Uterus (tissue), 4 donors: ENCODE measurements around the gene ST8SIA5. TPM values are rescaled to one million over a fixed set of nuclear protein-coding genes. Genes with fewer than 3 reads are reported as not detected.

Source experiments
- DNase-seq, 2 donors: peaks; one replicate each; pipeline ENCODE4 v3.0.0-alpha.2; 2019 to 2020
- H3K27ac ChIP-seq, 2 donors: fragments of 200-600 bp; sonication (generic); 1 replicate in 1 of 2; 2 replicates in 1 of 2; pipeline ENCODE4 v1.5.1; 2016 to 2018
- H3K27me3 ChIP-seq, 2 donors: fragments of 200-600 bp; sonication (generic); one replicate each; pipeline ENCODE4 v1.5.1; 2018 to 2019; ENCODE audit warnings: control low read depth in 1 of 2
- H3K36me3 ChIP-seq, 2 donors: fragments of 200-600 bp; sonication (generic); one replicate each; pipeline ENCODE4 v1.5.1; 2019; ENCODE audit warnings: control low read depth in 1 of 2
- H3K4me1 ChIP-seq, 2 donors: fragments of 200-600 bp; sonication (generic); one replicate each; pipeline ENCODE4 v1.5.1; 2018 to 2019; ENCODE audit warnings: control low read depth in 1 of 2
- H3K4me3 ChIP-seq, 2 donors: fragments of 200-600 bp; sonication (generic); 1 replicate in 1 of 2; 2 replicates in 1 of 2; pipeline ENCODE4 v1.5.1; 2018 to 2019; ENCODE audit warnings: mild to moderate bottlenecking in 1 of 2
- H3K9me3 ChIP-seq, 2 donors: fragments of 200-600 bp; sonication (generic); one replicate each; pipeline ENCODE4 v1.5.1; 2019; ENCODE audit warnings: control low read depth in 1 of 2
- POLR2A ChIP-seq, 2 donors: fragments of 450-650 bp; IDR thresholded peaks; one replicate each; pipeline ENCODE4 v1.6.1; 2016; ENCODE audit warnings: antibody characterized with exemption in 2 of 2, mild to moderate bottlenecking in 1 of 2, moderate library complexity in 1 of 2
- intact Hi-C: fragments of 100-400 bp; cut with DNase I; formaldehyde crosslinking; loops from one replicate; pipeline ENCODE4 v1.15.1; 2023; ENCODE audit warnings: low total_unique reads
- total RNA-seq, 4 donors: library from RNA; depleted of rRNA in 3 of 4; stranded (reverse); fragments of >200 nt in 3 of 4; gene quantifications; one replicate each; pipeline versions ENCODE4 v1.1.0 to v1.2.4, GENCODE V29; 2014 to 2023
- TF ChIP-seq, protein P1 (sequence below), 4 experiments: fragments of 200-600 bp in 2 of 4; fragments of 450-650 bp in 2 of 4; sonication (generic) in 2 of 4; IDR thresholded peaks; one replicate each; pipeline ENCODE4 v1.5.1; 2016 to 2019; ENCODE audit warnings: antibody characterized with exemption in 4 of 4, mild to moderate bottlenecking in 2 of 4, moderate library complexity in 1 of 4
- donor health status: DM: yes; HTN: yes; CAD: no.

ST8SIA5 gene
- total RNA-seq, 4 donors from 2014 or later, result 0.76 TPM; not detected in 3

DNA sequence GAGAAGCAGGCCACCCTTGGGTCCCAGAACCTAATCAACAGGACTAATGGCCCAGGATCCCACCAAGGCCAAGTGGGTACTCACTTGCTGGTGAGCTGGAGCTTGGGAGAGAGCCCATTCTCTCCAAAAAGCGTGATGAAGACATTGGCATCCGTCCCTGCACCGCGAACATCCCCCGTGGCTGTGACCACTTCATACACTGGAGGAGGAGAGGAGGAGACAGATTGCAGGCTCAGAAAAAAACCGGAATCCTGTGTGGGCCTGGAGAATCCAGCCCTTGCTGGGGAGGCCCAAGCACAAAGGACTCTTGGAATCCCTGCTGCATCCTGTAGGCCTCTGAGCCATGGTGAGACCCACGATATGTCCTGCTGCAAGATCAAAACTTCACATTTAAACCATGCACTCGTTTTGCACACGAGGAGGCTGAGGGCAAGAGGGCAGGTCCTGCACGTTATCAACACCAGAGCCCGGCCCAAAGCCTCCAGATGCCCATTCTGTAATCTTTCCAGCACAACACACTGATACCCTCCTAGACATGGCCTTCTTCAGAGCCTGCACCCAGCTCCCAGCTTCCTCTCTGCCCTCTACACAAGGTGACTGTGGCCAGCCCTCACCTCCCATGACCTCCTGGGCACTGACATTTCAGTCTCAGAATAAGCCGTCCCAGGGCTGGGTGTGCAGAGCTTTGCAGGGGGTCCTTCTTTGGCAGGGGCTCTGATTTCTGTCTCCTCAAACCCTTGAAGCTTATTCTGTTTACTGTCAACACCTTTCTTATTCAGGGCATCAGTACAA lies 107.6 kb downstream of the ST8SIA5 start:
- intact Hi-C loops, result no loop called here
- Histone ChIP-seq H3K4me1 (no peaks in the 10 kb centered on the region), H3K4me3 (no peak overlapping the region), H3K27ac (no peak overlapping the region), H3K27me3 (no peaks in the 10 kb centered on the region), H3K9me3 (no peaks in the 10 kb centered on the region), H3K36me3 (no peaks in the 10 kb centered on the region)
- DNase-seq, result no peak
- TF ChIP-seq, protein P1, sequence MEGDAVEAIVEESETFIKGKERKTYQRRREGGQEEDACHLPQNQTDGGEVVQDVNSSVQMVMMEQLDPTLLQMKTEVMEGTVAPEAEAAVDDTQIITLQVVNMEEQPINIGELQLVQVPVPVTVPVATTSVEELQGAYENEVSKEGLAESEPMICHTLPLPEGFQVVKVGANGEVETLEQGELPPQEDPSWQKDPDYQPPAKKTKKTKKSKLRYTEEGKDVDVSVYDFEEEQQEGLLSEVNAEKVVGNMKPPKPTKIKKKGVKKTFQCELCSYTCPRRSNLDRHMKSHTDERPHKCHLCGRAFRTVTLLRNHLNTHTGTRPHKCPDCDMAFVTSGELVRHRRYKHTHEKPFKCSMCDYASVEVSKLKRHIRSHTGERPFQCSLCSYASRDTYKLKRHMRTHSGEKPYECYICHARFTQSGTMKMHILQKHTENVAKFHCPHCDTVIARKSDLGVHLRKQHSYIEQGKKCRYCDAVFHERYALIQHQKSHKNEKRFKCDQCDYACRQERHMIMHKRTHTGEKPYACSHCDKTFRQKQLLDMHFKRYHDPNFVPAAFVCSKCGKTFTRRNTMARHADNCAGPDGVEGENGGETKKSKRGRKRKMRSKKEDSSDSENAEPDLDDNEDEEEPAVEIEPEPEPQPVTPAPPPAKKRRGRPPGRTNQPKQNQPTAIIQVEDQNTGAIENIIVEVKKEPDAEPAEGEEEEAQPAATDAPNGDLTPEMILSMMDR (IDR thresholded peaks at IDR 0.05), result no peak
- no peak for TF ChIP-seq POLR2A (IDR thresholded peaks at IDR 0.05)

DNA sequence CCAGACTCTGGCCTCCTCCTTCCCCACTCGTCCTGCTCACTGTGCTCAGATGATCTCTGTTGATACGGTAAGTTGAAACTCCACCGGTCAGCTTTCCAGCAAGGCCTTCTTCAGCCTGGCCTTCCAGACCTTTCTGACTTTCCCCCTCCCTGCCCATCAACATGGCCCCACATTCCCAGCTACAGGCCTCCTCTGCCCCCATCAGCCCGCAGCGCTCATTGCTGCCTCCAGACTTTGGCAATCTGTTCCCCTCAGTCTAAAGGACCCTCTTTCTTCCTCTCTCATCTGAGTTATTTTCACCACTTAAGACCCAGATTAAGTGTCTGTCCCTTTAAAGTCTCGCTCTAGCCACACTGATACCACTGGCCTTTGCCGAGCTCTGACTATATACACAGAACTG lies 110.4 kb downstream of the ST8SIA5 start:
- Histone ChIP-seq H3K27ac (no peak overlapping the region), H3K4me3 (no peak overlapping the region), H3K4me1 (no peaks in the 10 kb centered on the region), H3K36me3 (no peaks in the 10 kb centered on the region), H3K9me3 (no peaks in the 10 kb centered on the region), H3K27me3 (no peaks in the 10 kb centered on the region)
- TF ChIP-seq, protein P1 (IDR thresholded peaks at IDR 0.05), result no peak
- TF ChIP-seq POLR2A (IDR thresholded peaks at IDR 0.05), result no peak
- DNase-seq, result no peak
- intact Hi-C loops, result no loop called here

DNA sequence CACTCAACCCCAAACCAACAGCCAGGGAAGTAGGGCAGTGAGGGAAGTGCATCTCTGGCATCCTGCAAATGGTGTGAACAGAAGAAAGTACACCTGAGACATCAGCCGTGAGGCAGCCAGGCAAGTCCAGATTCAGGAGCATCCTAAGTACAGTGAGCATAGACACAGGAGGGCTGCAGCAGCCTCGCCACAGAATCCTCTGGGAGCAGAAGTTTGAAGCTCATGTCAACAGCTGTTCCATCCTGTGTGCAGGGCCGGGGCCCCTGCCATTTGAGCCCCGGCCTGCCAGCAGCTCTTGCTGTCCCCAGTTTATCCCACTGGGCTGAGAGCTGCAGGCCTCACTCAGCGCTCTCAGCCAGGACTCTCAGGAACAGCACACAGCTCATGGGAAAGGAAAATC lies 114.3 kb downstream of the ST8SIA5 start:
- no peak overlapping the region for H3K4me3 ChIP-seq
- H3K9me3 ChIP-seq, result no peaks in the 10 kb centered on the region
- H3K4me1 ChIP-seq, result no peaks in the 10 kb centered on the region
- DNase-seq, result no peak
- H3K27ac ChIP-seq, result no peak overlapping the region
- intact Hi-C loops, result no loop called here
- TF ChIP-seq POLR2A (IDR thresholded peaks at IDR 0.05), result no peak
- H3K27me3 ChIP-seq, result no peaks in the 10 kb centered on the region
- no peaks in the 10 kb centered on the region for H3K36me3 ChIP-seq

DNA sequence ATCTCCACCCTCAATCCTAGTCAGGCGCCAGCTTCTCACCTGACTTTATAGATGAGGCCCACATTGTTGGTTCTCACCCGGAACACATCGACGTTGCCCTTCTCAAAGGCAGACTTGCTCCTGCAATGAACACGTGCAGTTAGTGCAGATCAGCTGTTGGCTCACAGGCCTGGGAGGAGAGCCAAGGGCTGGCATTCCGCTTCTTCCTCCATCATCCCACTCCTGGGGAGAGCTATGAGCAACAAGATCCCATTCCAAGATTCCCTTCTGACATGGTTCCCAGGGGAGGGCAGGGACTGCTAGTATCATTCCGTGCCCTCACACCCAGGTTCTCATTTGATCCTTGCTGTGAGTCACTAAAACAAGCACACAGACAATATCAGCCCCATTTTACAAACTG lies 114.9 kb downstream of the ST8SIA5 start:
- intact Hi-C loops, result no loop called here
- TF ChIP-seq, protein P1 (IDR thresholded peaks at IDR 0.05), result no peak
- no peak for TF ChIP-seq POLR2A (IDR thresholded peaks at IDR 0.05)
- no peak for DNase-seq
- H3K4me1 ChIP-seq, result no peaks in the 10 kb centered on the region
- H3K36me3 ChIP-seq, result no peaks in the 10 kb centered on the region
- no peaks in the 10 kb centered on the region for H3K9me3 ChIP-seq
- no peak overlapping the region for H3K27ac ChIP-seq
- no peak overlapping the region for H3K4me3 ChIP-seq
- no peaks in the 10 kb centered on the region for H3K27me3 ChIP-seq

DNA sequence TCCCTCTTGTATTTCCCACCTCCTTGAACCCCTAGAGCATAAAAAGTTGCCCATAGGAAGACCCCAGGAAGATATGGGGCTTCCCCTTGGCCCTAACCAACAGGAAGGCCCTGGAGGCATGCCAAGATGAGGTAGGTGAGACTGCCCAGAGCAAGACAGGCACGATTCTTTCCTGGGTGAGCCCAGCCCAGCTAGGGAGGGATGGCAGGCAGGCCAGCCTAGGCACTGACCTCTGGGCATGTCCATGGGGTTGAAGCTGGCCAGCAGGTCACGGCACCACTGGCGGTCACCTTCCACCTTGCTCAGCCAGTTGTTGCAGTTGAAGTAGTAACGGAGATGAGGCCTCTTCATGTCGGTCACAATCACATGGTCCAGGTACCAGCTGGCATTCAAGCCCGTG lies 117.5 kb downstream of the ST8SIA5 start:
- Histone ChIP-seq H3K27ac (no peak overlapping the region), H3K4me1 (no peaks in the 10 kb centered on the region), H3K4me3 (no peak overlapping the region), H3K36me3 (no peaks in the 10 kb centered on the region), H3K27me3 (no peaks in the 10 kb centered on the region), H3K9me3 (no peaks in the 10 kb centered on the region)
- DNase-seq, result no peak
- TF ChIP-seq, protein P1 (IDR thresholded peaks at IDR 0.05), result no peak
- no peak for TF ChIP-seq POLR2A (IDR thresholded peaks at IDR 0.05)
- intact Hi-C loops, result no loop called here
